Stimulated activated CD8-positive, alpha-beta memory T cell treated with anti-CD3 and anti-CD28 coated beads, Interleukin-15, amount 100 ng/mL, for 4 hours (primary cell): ENCODE results near the gene CC2D2A.

Experiments used
- DNase-seq, 2 donors: peaks; one replicate each; pipeline ENCODE4 v3.0.0-alpha.2; 2020; ENCODE audit warnings: low read depth in 2 of 2

Gene CC2D2A

GRCh38 chr4:15466596-15466995, 3.1 kb upstream of the CC2D2A start:
- no peak for DNase-seq

DNA sequence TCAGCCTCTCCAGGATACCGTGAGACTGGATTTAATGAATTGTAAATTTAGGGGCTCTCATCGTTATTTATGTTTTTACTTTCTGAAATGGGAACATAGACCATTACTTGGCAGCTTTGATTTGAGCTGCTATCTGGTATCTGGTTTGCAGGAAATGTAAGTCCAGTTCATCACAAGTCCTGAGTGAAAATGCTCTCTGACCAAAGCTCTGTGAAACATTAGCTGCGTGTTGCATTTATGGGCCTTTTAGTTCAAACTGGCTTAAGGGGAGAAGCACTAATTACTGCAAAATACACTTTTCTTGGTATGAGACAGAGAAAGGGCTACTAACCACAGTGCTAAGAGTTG, 420 bp downstream of the CC2D2A start:
- no peak for DNase-seq

DNA sequence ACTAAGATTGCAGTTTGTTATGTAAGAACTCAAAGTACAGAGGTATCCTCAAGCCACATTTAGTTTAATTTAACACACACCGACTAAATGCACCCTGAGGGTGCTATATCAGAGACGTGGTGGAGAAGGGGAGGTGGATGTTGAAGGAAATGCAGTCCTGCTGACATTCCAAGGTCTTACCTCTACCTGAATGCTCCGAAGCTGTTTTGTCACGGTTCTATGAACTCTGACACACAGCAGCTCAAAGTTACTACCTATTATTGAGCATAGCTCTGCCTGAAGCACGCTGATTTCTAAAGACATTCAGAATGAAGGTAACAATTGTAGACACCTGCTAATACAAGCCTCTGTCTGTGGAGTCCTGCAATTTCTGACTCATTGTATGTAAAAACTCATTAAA, 6.7 kb downstream of the CC2D2A start:
- no peak for DNase-seq

GRCh38 chr4:15478724-15479088, 9.0 kb downstream of the CC2D2A start:
- no peak for DNase-seq

DNA sequence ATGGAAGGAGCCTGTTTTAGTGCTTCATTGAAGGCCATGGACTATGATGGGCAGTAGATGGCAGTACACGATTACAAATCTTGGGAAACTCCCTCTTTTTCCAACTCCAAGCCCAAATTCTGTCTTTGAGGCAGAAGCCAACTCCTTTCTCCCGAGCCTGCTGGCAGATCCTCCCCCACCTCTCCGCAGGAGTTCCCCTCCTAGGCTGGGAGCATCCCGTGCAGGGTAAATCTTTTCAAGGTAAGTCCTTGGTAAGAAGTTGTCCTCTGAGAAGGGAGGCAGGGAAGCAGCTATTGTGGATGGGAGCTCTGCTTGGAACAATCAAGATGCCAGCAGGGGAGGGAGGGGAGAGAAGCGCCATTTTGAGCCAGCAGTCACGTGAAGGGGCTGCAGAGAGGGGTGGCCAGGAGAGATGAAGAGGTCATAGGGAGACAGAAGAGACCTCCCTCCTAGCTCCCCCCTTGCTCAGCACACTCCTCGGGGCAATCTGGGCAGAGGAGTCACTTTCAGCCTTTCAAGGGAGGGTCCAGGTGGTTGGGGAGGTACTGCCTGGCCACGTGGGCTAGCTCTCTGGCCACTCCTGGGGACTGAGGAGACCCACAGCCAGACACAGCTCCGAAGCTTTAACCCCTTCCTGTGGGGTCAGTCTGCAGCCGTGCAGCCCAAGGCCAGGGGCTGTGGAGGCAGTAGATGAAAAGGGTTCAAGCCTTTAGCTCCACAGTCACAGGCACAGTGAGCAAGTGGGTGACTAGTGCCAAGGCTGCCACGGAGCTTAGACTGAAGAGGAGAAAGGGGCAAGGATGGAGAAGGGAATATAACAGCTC, 9.6 kb downstream of the CC2D2A start:
- no peak for DNase-seq

GRCh38 chr4:15479913-15480185, 10.2 kb downstream of the CC2D2A start:
- no peak for DNase-seq

DNA sequence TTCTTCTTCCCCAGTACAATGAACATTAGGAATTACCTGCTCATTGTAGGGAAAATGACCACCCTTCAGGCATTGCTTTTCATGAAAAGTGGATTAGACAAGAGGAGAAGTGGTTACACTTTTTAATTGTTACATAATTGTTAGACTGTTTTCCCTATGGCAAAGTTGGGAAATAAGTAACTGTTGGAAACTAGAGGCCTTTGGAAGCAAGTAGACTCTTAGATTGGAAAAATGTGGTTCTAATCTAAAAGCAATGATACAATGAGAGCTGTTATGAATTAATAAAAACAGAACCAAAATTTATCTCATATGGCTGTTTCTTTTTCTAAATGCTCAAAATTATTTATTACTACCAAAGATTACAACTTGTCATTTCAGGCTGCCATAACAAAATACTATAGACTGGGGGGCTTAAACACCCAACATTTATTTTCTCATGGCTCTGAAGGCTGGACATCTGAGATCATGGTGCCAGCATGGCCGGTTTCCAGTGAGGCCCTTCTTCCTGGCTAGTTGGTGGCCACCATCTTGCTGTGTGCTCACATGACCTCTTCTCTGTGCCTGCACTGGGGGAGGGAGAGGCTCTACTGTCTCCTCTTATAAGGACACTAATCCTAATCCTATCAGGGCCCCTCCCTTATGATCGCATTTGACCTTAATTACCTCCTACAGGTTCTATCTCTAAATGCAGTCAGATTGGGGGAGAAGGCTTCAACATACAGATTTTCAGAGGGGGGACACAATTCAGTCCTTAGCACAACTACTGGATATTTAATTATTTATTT, 12.5 kb downstream of the CC2D2A start:
- no peak for DNase-seq

DNA sequence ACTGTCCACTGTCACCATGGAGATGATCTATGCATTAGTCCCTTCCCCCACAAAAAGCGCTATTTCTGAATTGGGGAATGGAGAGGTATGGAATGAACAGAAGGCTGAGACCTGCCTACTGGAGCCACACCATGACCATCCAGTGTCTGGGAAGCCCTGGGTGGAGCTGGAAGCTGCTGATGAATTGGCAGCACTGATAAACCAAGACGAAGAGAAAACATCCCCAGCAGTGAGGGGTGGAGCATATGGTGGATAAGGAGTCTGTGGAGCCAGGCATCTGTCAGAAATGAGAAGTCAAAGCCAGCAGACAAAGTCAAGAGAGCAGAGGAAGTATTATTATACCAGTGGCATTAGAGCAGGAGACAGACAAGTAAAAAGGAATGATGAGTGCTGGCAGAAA, 13.2 kb downstream of the CC2D2A start:
- no peak for DNase-seq

- no peak for DNase-seq
Observed at GRCh38 chr4:15488136-15488535, 18.5 kb downstream of the CC2D2A start.

DNA sequence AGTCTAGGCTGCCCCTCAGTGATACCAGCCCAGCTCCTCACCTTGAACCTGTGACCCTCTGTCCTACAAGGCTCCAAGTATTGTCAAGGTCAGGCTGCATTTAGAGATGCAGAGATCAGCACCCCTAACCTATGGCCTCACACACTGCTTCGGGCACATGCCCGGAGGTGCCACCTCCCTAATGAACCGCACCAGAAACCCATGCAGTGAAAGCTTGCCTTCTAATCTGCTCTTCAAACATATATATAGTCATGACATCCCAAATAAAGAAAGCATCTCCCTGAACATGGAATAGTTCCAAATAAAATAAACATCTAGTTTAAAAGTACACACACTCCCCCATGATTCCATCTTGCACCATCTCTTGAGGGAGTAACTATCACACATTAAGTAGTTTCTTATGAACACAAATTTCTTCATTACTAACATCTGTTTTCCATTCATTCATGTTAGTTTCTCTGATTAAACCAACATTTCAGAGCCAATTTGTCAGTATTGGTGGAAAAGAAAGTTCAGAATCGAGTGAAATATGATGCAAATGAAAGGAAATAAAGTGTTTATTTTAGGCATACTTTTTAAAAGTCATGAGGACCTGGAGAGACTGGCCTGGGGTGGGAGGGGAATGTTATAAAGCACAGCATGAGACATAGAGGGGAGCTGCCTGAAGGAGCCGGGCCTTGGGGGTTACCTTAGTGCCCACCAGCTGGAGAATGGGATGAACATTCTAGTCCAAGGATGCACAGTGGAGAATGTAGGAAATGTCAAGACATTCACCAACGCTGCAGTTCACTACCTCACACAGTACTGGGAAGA, 19.2 kb downstream of the CC2D2A start:
- no peak for DNase-seq

GRCh38 chr4:15489551-15489950, 19.9 kb downstream of the CC2D2A start:
- DNase-seq = no peak

DNA sequence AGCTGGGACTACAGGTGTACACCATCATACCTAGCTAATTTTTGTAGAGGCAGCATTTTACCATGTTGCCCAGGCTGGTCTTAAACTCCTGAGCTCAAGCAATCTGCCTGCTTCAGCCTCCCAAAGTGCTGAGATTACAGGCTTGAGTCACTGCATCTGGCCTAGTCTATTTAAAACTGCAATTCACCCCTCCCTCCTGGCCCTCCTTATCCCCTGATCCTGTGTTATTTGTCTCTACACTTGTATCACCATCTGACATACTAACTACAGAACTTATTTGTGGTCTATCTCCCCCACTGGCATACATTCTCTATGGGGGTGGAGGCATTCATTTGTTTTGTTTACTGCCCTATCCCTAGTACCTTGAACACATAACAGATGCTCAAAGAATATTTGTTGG, 23.7 kb downstream of the CC2D2A start:
- DNase-seq = no peak

DNA sequence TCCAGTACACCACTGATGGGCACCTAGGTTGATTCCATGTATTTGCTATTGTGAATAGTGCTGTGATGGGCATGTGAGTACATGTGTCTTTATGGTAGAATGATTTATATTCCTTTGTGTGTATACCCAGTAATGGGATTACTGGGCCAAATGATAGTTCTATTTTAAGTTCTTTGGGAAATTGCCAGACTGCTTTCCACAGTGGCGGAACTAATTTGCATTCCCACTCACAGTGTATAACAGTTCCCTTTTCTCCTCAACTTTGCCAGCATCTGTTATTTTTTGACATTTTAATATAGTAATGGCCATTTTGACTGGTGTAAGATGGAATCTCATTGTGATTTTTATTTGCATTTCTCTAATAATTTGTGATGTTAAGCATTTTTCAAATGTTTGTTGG, 25.9 kb downstream of the CC2D2A start:
- no peak for DNase-seq

GRCh38 chr4:15498356-15498755, 28.7 kb downstream of the CC2D2A start:
- DNase-seq = no peak

GRCh38 chr4:15500701-15501100, 31.0 kb downstream of the CC2D2A start:
- no peak for DNase-seq

- no peak for DNase-seq
Observed at GRCh38 chr4:15501941-15502340, 32.3 kb downstream of the CC2D2A start.

DNA sequence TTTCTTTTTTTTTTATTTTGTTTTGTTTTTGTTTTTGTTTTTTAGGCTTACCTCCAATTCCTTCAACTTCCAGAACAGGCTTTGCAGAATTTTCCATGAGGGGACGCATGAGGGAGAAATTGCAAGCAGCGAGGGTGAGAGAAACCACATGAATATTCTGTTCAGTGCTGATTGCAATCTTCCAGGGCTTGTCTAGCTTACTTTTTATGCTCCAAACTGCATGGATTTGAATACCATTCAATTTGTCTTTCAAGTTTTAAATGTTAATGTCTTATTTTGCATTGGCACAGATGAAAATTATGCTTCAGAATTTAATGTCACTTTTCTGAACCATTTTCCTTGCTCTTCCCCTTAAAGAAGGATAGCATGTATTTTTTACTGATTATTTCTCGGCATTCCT, 32.7 kb downstream of the CC2D2A start:
- no peak for DNase-seq

GRCh38 chr4:15504041-15504440, 34.4 kb downstream of the CC2D2A start:
- no peak for DNase-seq

DNA sequence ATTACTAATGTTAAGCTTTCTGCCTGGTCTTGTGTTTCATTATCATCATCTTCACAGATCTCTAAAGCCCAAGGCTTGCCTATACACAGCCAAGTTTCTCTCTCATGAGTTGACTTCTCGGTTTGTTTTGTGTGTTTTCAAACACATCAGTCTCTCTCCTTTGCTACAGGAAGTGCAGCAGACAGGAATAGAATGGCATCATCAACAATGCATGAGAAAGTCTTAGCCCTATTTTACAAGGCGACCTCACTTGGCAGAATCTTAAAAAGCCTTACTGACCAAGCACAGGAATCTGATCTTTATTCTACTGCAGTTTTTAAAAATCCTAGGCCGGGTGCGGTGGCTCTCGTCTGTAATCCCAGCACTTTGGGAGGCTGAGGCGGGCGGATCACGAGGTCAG, 36.8 kb downstream of the CC2D2A start:
- no peak for DNase-seq

GRCh38 chr4:15507679-15508078, 38.0 kb downstream of the CC2D2A start:
- no peak for DNase-seq

GRCh38 chr4:15510961-15511360, 41.3 kb downstream of the CC2D2A start:
- no peak for DNase-seq

- no peak for DNase-seq
Observed at GRCh38 chr4:15513545-15513944, 43.9 kb downstream of the CC2D2A start.

- no peak for DNase-seq
Observed at GRCh38 chr4:15515106-15515505, 45.4 kb downstream of the CC2D2A start.
